B cell (primary cell): Measurements from ENCODE around the gene ASB18.

ENCODE experiments used
- CTCF ChIP-seq: fragments of 200-600 bp; IDR thresholded peaks from one replicate; pipeline ENCODE4 v1.8.0; 2022; ENCODE audit warnings: antibody characterized with exemption, mild to moderate bottlenecking
- EZH2 ChIP-seq: IDR thresholded peaks from 2 replicates; pipeline ENCODE4 v1.6.1; 2012; ENCODE audit warnings: borderline replicate concordance, low read depth, mild to moderate bottlenecking, moderate library complexity, low read length; ENCODE audit not compliant: insufficient read depth, poor library complexity, severe bottlenecking

GRCh38 chr2:236240228-236240990 lies 23.8 kb downstream of the ASB18 start:
- no peak for TF ChIP-seq CTCF
- TF ChIP-seq EZH2: no peak
